ENCODE data around the gene TCEA2. TPM values are rescaled to one million over a fixed set of nuclear protein-coding genes. Genes with fewer than 3 reads are reported as not detected.
A peak's percentile ranks its signal among the peaks of the same experiment; 100 is the strongest.

Gene TCEA2
- total RNA-seq, 1 experiment from 2014 or later = 29.4 TPM

- no peak for DNase-seq
- Histone ChIP-seq H3K4me3 (ENCODE audit: insufficient read depth, low read depth, low read length) (no peak overlapping the region), H3K27me3 (ENCODE audit: control insufficient read depth, insufficient read depth, low read length) (no peaks in the 10 kb centered on the region), H3K36me3 (replicated peaks; ENCODE audit: control insufficient read depth, insufficient read depth, low read length) (no peaks in the 10 kb centered on the region; the same call in 1 of the 2 replicates)
These were observed 9.6 kb downstream of the TCEA2 start for GRCh38 chr20:64072498-64073063.

DNA sequence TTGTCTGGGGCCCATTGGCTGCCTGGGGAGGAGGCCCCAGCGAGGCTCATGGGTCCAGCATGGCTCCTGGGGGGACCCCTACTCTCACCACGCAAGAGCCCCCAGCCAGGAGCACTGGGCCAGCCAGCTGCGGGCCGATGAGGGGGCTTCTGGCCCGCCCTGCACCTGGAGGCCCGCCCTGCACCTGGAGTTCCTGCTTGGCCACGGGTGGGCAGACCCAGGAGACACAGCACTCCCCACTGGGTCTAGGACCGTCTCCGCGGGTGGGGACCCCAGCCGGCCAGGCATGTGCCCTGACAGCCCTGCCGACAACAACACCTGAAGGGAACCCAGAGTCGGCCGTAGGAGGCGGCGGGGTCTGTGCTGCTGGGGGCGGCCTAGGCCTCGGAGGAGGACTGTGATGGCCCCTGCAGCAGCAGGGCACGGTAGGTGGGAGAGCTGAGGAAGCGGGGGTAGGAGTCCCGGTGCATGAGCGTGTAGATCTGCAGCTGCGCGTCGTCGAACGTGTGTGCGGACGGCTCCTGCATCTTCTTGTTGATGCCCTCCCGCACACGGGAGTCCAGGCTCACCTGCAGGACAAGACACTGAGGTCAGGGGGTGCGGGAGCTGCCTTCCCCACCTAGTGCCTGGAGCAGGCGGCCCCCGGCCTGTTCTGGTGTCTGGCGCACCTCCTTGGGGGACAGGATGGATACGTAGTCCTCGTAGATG lies 10.6 kb downstream of the TCEA2 start:
- no peak overlapping the region for H3K4me3 ChIP-seq (ENCODE audit: insufficient read depth, low read depth, low read length)
- H3K36me3 ChIP-seq (replicated peaks; ENCODE audit: control insufficient read depth, insufficient read depth, low read length) = no peaks in the 10 kb centered on the region; the same call in 1 of the 2 replicates
- DNase-seq = no peak
- H3K27me3 ChIP-seq (ENCODE audit: control insufficient read depth, insufficient read depth, low read length) = no peaks in the 10 kb centered on the region

DNA sequence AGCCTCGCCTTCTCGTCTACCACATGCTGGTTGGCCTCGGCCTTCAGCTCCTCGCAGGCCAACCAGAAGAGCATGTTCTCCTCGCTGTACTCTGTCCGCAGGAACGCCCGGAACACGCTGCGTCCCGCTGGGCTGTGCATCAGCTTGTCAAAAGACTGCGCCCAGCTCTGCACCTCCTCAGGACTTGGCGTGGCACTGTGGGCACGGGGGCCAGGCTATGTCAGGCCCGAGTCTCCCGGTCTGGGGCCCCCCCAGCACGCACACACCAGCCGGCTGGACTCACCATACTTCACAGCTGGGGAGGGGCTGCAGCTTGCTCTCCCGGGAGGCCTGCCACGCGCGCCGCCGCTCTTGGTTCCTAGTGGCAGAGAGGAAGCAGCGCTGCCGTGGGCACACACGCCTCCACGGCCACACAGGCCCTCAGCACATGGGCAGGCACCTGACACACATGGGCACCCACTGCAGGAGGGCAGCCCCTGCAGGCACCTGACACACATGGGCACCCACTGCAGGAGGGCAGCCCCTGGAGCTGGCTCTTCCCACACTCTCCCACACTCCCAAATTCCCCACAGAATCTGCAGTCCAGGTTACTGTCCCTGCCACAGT lies 11.3 kb downstream of the TCEA2 start:
- Histone ChIP-seq H3K36me3 (replicated peaks; ENCODE audit: control insufficient read depth, insufficient read depth, low read length) (no peaks in the 10 kb centered on the region; the same call in 1 of the 2 replicates), H3K27me3 (ENCODE audit: control insufficient read depth, insufficient read depth, low read length) (no peaks in the 10 kb centered on the region), H3K4me3 (ENCODE audit: insufficient read depth, low read depth, low read length) (no peak overlapping the region)
- no peak for DNase-seq

DNA sequence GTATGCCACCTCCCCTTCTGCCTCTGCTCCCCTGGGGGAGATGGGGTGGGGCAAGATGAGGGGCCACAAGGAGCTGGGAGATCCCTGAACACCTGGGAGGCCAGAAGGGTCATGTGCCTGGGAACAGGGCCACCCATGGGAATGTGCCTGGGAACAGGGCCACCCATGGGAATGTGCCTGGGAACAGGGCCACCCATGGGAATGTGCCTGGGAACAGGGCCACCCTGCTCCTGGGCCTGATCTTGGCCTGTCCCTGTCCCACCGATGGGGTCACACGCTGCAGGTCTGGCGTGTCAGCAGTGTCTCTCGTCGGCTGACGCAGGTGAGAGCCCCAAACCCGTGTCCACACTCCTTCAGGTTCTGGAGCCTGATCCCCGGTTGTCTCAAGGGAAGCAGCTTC lies 12.0 kb downstream of the TCEA2 start:
- H3K27me3 ChIP-seq (ENCODE audit: control insufficient read depth, insufficient read depth, low read length) = peaks cover under 1% of the 10 kb centered on the region; the same call in 1 of the 2 replicates
- no peak for DNase-seq
- no peaks in the 10 kb centered on the region; the same call in 1 of the 2 replicates for H3K36me3 ChIP-seq (replicated peaks; ENCODE audit: control insufficient read depth, insufficient read depth, low read length)
- no peak overlapping the region for H3K4me3 ChIP-seq (ENCODE audit: insufficient read depth, low read depth, low read length)

GRCh38 chr20:64075556-64075955 lies 12.6 kb downstream of the TCEA2 start:
- DNase-seq = no peak
- Histone ChIP-seq H3K4me3 (ENCODE audit: insufficient read depth, low read depth, low read length) (no peak overlapping the region), H3K27me3 (ENCODE audit: control insufficient read depth, insufficient read depth, low read length) (peaks cover 6% of the 10 kb centered on the region), H3K36me3 (replicated peaks; ENCODE audit: control insufficient read depth, insufficient read depth, low read length) (no peaks in the 10 kb centered on the region)

DNA sequence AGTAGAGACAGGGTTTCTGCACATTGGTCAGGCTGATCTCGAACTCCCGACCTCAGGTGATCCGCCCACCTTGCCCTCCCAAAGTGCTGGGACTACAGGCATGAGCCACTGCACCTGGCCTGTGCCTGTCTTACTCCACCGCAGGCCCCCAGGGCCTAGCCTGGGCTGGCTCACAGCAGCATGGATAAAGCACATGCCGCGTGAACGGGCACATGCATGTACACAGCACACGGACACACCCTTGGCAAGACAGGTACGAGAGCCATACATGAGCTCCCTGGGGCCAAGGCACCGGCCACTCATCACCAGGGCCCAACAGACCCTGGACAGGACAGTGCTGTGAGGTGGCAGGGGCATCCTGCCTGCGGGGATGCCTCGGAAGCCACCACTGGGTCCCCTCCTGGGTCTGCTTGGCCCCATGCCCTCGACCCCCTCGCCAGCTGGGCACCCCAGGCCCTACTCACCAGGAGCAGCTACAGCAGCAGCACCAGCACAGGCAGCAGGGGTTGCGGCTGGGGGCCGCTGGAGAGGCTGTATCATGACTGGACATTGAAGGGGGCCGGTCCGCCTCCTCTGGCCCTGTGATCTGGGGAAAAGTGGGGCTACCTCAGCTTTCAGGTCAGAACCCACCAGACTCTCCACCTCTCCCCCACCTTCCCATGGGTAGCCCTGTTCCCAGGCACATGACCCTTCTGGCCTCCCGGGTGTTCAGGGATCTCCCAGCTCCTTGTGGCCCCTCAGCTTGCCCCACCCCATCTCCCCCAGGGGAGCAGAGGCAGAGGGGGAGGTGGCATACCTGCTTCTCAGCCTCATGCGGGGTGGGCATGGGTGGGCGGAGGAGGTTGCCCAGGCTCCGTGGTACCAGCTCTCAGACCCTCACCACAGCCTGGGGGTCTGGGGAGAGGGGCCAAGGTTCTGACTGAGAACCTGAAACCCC lies 13.3 kb downstream of the TCEA2 start:
- no peak for DNase-seq
- no peak overlapping the region for H3K4me3 ChIP-seq (ENCODE audit: insufficient read depth, low read depth, low read length)
- peaks cover 8% of the 10 kb centered on the region for H3K27me3 ChIP-seq (ENCODE audit: control insufficient read depth, insufficient read depth, low read length)
- H3K36me3 ChIP-seq (replicated peaks; ENCODE audit: control insufficient read depth, insufficient read depth, low read length) = no peaks in the 10 kb centered on the region

- no peak for DNase-seq
- Histone ChIP-seq H3K4me3 (ENCODE audit: insufficient read depth, low read depth, low read length) (no peak overlapping the region), H3K27me3 (ENCODE audit: control insufficient read depth, insufficient read depth, low read length) (peaks cover 10% of the 10 kb centered on the region), H3K36me3 (replicated peaks; ENCODE audit: control insufficient read depth, insufficient read depth, low read length) (no peaks in the 10 kb centered on the region)
These were observed 14.1 kb downstream of the TCEA2 start for GRCh38 chr20:64077094-64077493.

- no peak for DNase-seq
- Histone ChIP-seq H3K27me3 (ENCODE audit: control insufficient read depth, insufficient read depth, low read length) (peaks cover 14% of the 10 kb centered on the region), H3K36me3 (replicated peaks; ENCODE audit: control insufficient read depth, insufficient read depth, low read length) (no peaks in the 10 kb centered on the region), H3K4me3 (ENCODE audit: insufficient read depth, low read depth, low read length) (no peak overlapping the region)
These were observed 14.5 kb downstream of the TCEA2 start for GRCh38 chr20:64077541-64077875.

DNA sequence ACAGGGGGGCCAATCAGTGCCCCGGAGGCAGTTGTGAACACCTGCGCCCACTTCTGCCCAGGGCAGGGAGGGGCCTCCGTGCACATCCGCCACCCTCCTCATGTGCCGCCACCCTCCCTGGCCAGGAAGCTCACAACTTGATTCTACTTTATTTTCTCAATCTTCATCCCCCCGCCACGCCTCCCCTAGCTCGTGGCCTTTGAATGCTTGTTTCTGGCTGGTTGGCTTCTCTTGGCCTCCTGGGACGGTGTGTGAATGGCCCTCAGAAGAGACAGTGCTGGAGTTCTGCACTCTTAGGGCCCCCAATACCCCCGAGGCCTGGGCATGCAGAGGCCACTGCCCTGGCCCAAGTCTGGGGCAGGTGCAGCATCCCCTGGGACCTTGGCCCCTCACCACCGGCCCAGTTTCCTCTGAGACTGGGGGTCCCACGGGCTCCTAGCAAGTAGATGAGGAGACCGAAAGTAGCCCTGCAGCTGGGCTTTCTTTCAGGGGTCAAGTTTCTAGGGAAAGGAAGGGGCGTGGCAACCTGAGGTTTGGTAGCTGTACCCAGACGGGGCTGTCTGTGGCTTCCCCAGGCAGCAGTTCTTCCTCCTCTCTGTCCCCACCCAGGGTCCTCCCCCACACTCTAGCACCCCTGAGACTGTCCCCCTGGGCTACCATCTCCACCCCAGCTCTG lies 15.0 kb downstream of the TCEA2 start:
- Histone ChIP-seq H3K4me3 (ENCODE audit: insufficient read depth, low read depth, low read length) (no peak overlapping the region), H3K36me3 (replicated peaks; ENCODE audit: control insufficient read depth, insufficient read depth, low read length) (no peaks in the 10 kb centered on the region)
- DNase-seq = peak; percentile 74

DNA sequence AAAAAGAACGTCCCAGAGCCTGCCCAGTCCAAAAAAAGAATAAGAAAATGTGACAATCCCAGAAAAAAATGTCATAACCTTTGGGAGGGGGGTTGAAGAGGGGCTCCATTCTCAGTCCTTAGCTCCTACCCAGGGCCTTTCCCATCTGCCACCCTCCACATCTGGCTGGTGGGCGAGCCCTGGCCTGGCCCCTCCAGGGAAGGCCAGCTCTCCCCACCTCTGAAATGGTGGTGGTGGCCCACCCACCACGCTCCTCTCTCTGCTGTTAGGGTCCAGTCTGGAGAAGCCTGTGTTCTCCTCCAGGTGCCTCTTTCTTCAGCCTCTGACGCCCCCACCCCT lies 15.9 kb downstream of the TCEA2 start:
- peaks cover 23% of the 10 kb centered on the region for H3K27me3 ChIP-seq (ENCODE audit: control insufficient read depth, insufficient read depth, low read length)
- H3K36me3 ChIP-seq (replicated peaks; ENCODE audit: control insufficient read depth, insufficient read depth, low read length) = no peaks in the 10 kb centered on the region
- H3K4me3 ChIP-seq (ENCODE audit: insufficient read depth, low read depth, low read length) = peak overlapping the region; percentile 75
- DNase-seq = no peak

More for the DNA sequence above, 15.0 kb downstream of the TCEA2 start:
- H3K27me3 ChIP-seq (ENCODE audit: control insufficient read depth, insufficient read depth, low read length) = peaks cover 18% of the 10 kb centered on the region

DNA sequence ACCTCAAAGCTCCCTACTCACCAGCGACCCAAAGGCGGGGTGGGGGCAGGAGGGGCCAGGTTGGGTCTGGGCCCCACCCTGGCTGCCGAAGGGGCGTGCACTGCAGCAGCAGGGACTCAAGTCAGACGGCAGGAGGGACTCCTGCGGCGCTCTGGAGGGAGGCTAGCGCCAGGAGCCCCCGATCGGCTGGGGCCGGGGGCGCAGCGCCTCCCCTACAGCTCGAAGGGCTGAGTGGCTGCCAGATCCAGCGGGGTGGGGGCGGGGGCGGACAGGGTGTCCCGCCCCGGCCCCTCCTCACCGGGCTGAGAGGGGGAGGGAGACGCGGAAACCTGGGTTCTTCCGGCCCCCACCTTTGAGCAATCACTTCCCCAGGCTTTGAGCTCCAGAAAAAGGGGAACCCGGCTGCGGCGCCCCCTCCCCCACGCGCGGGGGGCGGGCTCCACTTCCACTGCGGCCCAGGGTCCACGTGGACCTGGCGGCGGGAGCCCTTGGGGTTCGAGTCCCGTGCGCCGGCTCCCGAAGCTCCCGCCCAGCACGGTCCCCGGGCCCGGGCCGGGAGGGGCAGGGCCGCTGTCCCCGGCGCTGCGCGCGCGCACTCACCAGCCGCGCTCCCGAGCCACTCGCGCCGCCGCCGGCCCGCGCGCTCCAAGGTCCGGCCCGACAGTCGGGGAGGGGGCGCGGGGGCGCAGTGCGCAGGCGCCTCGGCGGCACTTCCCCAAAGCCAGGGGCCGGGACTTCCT lies 16.4 kb downstream of the TCEA2 start, which contains the start of gene RGS19:
TSS of gene RGS19 (minus strand) at position 246 of the 740 bp plus-strand sequence. CDS start 2,632 bp downstream, outside the sequence.
- Histone ChIP-seq H3K36me3 (replicated peaks; ENCODE audit: control insufficient read depth, insufficient read depth, low read length) (no peaks in the 10 kb centered on the region), H3K4me3 (ENCODE audit: insufficient read depth, low read depth, low read length) (peak within 1 kb of the TSS; percentile 79), H3K27me3 (ENCODE audit: control insufficient read depth, insufficient read depth, low read length) (peaks cover 28% of the 10 kb centered on the region)
- DNase-seq = peak; percentile 99

DNA sequence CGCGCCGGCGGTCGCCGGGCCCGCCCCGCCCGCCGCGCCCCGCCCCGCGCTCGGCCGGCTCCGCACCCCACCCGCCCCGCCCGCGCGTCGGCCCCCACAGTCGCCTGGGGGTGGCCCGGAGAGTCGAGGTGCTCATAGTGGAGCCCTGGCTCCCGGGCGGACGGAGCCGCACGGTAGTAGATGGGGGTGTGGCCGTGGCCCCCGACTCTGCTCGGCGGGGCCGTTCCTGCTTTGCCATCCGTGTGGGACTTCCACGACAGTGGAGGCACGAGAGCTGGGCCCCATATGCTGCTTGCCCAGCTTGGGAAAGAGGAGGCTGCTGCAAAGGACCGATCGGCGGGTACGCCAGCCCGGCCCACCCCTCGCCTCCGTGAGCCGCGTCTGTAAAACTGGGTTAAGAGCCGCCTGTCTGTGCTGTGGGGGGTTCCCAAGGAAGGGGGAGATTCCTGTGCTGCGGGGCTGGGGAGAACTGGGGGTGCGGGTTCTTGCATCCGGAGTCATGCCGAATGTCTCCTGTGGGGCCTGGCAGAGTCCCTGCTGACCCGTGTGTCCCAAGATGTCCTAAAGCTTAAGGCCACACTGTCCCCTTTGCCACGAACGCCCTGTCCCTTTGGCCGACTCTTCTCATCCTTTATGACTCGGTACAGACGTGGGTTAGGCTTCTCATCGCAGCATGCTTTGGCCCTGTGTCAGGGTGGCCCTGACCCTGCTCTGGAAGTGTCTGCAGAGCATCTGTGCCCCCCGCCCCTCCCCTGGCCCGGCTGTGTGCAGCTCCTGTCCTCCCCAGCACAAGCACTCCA lies 17.2 kb downstream of the TCEA2 start, which contains the start of gene OPRL1:
TSS of gene OPRL1 (plus strand) at position 70 of the 800 bp plus-strand sequence. CDS start 12,639 bp downstream, outside the sequence.
- Histone ChIP-seq H3K27me3 (ENCODE audit: control insufficient read depth, insufficient read depth, low read length) (peaks cover 36% of the 10 kb centered on the region), H3K36me3 (replicated peaks; ENCODE audit: control insufficient read depth, insufficient read depth, low read length) (no peaks in the 10 kb centered on the region), H3K4me3 (ENCODE audit: insufficient read depth, low read depth, low read length) (peak within 1 kb of the TSS; percentile 79)
- peak; percentile 80 for DNase-seq

Data from H7 (cell line).